Naive thymus-derived CD4-positive, alpha-beta T cell (primary cell): ENCODE data around the gene STON1. TPM values are rescaled to one million over a fixed set of nuclear protein-coding genes. Genes with fewer than 3 reads are reported as not detected.

Experiments
- ATAC-seq: fragments of 150-1000 bp; cut with Tn5 transposase; 2 replicates; pipeline ENCODE4 v1.10.0; 2021; ENCODE audit warnings: mild to moderate bottlenecking, moderate library complexity
- CTCF ChIA-PET: fragments of 350-600 bp; sonication (Branson Sonifier 250); formaldehyde crosslinking; loops from one replicate; lab custom pipeline; 2021; ENCODE audit warnings: antibody characterized with exemption; lab: Charles Lee
- POLR2A ChIA-PET: fragments of 350-600 bp; sonication (Branson Sonifier 250); formaldehyde crosslinking; loops from one replicate; lab custom pipeline; 2021; ENCODE audit warnings: antibody characterized with exemption, inconsistent platforms; lab: Charles Lee
- DNase-seq, 9 donors: peaks; one replicate each; pipeline versions ENCODE4 v3.0.0 to v3.0.0-alpha.2; 2020 to 2022; ENCODE audit warnings: mixed read lengths in 1 of 9
- H3K27ac ChIP-seq: one replicate; pipeline ENCODE4 v1.7.0; 2013; ENCODE audit warnings: mild to moderate bottlenecking, low read depth, low read length, moderate library complexity
- H3K27me3 ChIP-seq, 2 donors: one replicate each; pipeline ENCODE4 v1.7.0; 2013; ENCODE audit warnings: low read length in 2 of 2, mild to moderate bottlenecking in 2 of 2, moderate library complexity in 2 of 2; ENCODE audit not compliant: control insufficient read depth in 2 of 2, insufficient read depth in 2 of 2
- H3K36me3 ChIP-seq, 3 experiments: 1 replicate in 2 of 3; 2 replicates in 1 of 3; pipeline ENCODE4 v1.7.0; 2013; ENCODE audit warnings: low read length in 3 of 3, mild to moderate bottlenecking in 3 of 3, moderate library complexity in 1 of 3; ENCODE audit not compliant: insufficient read depth in 3 of 3, control insufficient read depth in 2 of 3
- H3K4me1 ChIP-seq, 2 donors: one replicate each; pipeline ENCODE4 v1.7.0; 2013; ENCODE audit warnings: low read length in 2 of 2, mild to moderate bottlenecking in 2 of 2, moderate library complexity in 1 of 2; ENCODE audit not compliant: control insufficient read depth in 2 of 2, insufficient read depth in 2 of 2
- H3K4me3 ChIP-seq: 2 replicates; pipeline ENCODE4 v1.7.0; 2013; ENCODE audit warnings: mild to moderate bottlenecking, low read length
- H3K9me3 ChIP-seq, 3 experiments: 1 replicate in 2 of 3; 2 replicates in 1 of 3; pipeline ENCODE4 v1.7.0; 2013; ENCODE audit warnings: low read length in 3 of 3; ENCODE audit not compliant: control insufficient read depth in 2 of 3
- H3K27ac Mint-ChIP-seq, 9 donors: one replicate each; pipeline ENCODE4 v1.8.0; 2020 to 2022; ENCODE audit warnings: mixed read lengths in 9 of 9, mild to moderate bottlenecking in 8 of 9, moderate library complexity in 5 of 9, inconsistent platforms in 2 of 9
- H3K27me3 Mint-ChIP-seq, 5 donors: one replicate each; pipeline ENCODE4 v1.8.0; 2021 to 2022; ENCODE audit warnings: mixed read lengths in 5 of 5, mild to moderate bottlenecking in 1 of 5
- H3K36me3 Mint-ChIP-seq, 5 donors: one replicate each; pipeline ENCODE4 v1.8.0; 2020 to 2022; ENCODE audit warnings: mixed read lengths in 5 of 5, mild to moderate bottlenecking in 3 of 5, inconsistent platforms in 1 of 5
- H3K4me1 Mint-ChIP-seq, 7 donors: one replicate each; pipeline ENCODE4 v1.8.0; 2020 to 2022; ENCODE audit warnings: mixed read lengths in 7 of 7, mild to moderate bottlenecking in 3 of 7, inconsistent platforms in 1 of 7
- H3K4me3 Mint-ChIP-seq, 10 donors: one replicate each; pipeline ENCODE4 v1.8.0; 2020 to 2022; ENCODE audit warnings: mild to moderate bottlenecking in 10 of 10, mixed read lengths in 10 of 10, moderate library complexity in 6 of 10, inconsistent platforms in 2 of 10
- H3K9me3 Mint-ChIP-seq, 11 donors: one replicate each; pipeline ENCODE4 v1.8.0; 2020 to 2022; ENCODE audit warnings: mixed read lengths in 11 of 11, mild to moderate bottlenecking in 4 of 11, inconsistent platforms in 1 of 11, moderate library complexity in 1 of 11
- intact Hi-C, 2 donors: fragments of 100-400 bp; cut with micrococcal nuclease; formaldehyde crosslinking; loops; one replicate each; pipeline ENCODE4 v1.15.1; 2023
- polyA plus RNA-seq, 2 donors: library from polyadenylated mRNA; unstranded; fragments of 300-500 nt; fragmentation: Illumina TruSeq; gene quantifications; one replicate each; pipeline ENCODE4 v1.2.3, GENCODE V29; 2021
- total RNA-seq, 6 experiments: library from RNA in 5 of 6; stranded (reverse) in 5 of 6; gene quantifications; 1 replicate in 5 of 6; 2 replicates in 1 of 6; pipeline ENCODE4 v1.2.3 and lab custom pipeline; 2021 to 2026

STON1 gene
- total and polyA plus RNA-seq, 7 experiments from 2014 or later = 0.39 to 3.7 (median 1.9) TPM

DNA sequence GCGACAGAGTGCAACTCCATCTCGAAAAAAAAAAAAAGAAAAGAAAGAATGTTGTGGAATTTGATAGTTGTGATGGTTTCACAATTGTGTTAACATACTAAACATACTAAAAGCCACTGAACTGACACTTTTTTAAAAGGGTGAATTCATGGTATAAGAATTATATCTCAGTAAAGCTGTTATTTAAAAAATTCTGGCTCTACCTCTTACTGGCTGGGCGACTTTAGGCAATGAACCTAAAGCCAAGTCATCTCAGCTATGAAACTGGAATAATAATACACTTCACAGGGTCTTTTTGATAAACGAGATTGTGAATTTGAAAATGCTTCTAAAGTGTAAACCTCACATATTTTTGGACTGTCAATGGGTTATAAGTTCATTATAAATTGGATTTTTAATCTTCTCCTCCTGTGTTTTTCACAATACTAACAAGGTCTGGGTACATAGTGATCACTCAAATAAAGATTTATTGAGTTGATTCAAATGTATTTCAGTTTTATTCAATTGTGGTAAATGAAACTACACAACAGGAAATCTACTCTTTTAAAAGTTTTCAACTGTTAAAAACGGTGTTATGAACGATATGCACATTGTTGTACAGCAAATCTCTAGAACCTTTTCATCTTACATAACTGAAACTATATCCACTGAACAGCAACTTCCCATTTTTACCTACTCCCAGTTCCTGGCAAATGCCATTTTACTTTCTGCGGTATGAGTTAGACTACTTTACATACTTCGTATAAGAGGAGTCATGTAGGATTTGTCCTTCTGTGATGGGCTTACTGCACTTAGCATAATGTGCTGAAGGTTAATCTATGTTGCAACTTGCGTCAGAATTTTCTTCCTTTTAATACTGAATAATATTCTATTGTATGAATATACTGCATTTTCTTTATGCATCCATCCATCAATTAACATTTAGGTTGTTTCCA, 44.7 kb downstream of the STON1 start:
- intact Hi-C loops = no loop called here
- Mint-ChIP-seq H3K4me3 (no peak overlapping the region), H3K27ac (peak overlapping the region in 1 of 9 donors; percentile 16), H3K4me1 (peaks cover 0 to 8% (median 5%) of the 10 kb centered on the region in 7 donors), H3K36me3 (no peaks in the 10 kb centered on the region), H3K27me3 (no peaks in the 10 kb centered on the region), H3K9me3 (no peaks in the 10 kb centered on the region)
- Histone ChIP-seq H3K27ac (no peak overlapping the region), H3K36me3 (no peaks in the 10 kb centered on the region), H3K4me3 (no peak overlapping the region), H3K9me3 (no peaks in the 10 kb centered on the region), H3K27me3 (no peaks in the 10 kb centered on the region), H3K4me1 (no peaks in the 10 kb centered on the region)
- no peak for DNase-seq
- no peak for ATAC-seq
- POLR2A ChIA-PET = no interaction called here
- CTCF ChIA-PET = no interaction called here

DNA sequence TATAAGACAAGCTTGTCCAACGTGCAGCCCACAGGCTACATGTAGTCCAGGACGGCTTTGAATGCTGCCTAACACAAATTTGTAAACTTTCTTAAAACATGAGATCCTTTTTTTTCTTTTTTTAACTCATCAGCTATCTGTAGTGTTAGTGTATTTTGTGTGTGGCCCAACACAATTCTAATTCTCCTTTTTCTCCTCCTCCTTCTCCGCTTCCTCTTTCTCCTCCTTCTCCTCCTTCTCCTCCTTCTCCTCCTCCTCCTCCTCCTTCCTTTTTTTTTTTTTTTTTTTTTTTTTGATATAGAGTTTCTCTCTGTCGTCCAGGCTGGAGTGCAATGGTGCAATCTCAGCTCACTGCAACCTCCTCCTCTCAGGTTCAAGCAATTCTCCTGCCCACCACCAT, 48.4 kb downstream of the STON1 start:
- H3K4me1 ChIP-seq = no peaks in the 10 kb centered on the region
- peaks cover 0 to 2% (median 0%) of the 10 kb centered on the region in 5 donors for H3K27me3 Mint-ChIP-seq
- H3K4me1 Mint-ChIP-seq = peaks cover 0 to 8% (median 5%) of the 10 kb centered on the region in 7 donors
- intact Hi-C loops = no loop called here
- H3K4me3 Mint-ChIP-seq = no peak overlapping the region
- H3K27me3 ChIP-seq = no peaks in the 10 kb centered on the region
- peaks cover 0 to 18% (median 0%) of the 10 kb centered on the region in 5 donors for H3K36me3 Mint-ChIP-seq
- DNase-seq (no peak), ATAC-seq (no peak)
- H3K9me3 ChIP-seq = no peaks in the 10 kb centered on the region
- no peak overlapping the region for H3K4me3 ChIP-seq
- H3K27ac ChIP-seq = no peak overlapping the region
- CTCF ChIA-PET = no interaction called here
- H3K36me3 ChIP-seq = no peaks in the 10 kb centered on the region
- no peak overlapping the region for H3K27ac Mint-ChIP-seq
- H3K9me3 Mint-ChIP-seq = peaks cover 0 to 2% (median 0%) of the 10 kb centered on the region in 11 donors
- POLR2A ChIA-PET = no interaction called here

DNA sequence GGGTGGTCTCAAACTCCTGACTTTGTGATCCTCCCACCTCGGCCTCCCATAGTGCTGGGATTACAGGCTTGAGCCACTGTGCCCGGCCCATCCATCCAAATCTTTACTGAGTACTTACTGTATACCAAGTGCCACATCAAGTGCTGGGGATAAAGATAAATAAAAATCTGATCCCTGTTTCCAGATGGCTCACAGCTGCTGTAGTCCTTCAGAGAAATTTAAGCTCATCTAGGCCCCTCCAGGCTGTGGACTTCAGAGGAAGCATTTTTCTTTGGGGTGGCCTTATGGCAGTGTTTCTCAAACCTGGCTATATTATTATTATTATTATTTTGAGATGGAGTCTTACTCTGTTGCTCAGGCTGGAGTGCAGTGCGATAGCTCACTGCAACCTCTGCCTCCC, 54.0 kb downstream of the STON1 start:
- ChIA-PET CTCF (no interaction called here), POLR2A (no interaction called here)
- peaks cover 0 to 22% (median 6%) of the 10 kb centered on the region in 5 donors for H3K36me3 Mint-ChIP-seq
- no peak overlapping the region for H3K4me3 ChIP-seq
- H3K9me3 Mint-ChIP-seq = peaks cover 0 to 2% (median 0%) of the 10 kb centered on the region in 11 donors
- DNase-seq (no peak), ATAC-seq (no peak)
- intact Hi-C loops = no loop called here
- H3K27ac ChIP-seq = no peak overlapping the region
- no peaks in the 10 kb centered on the region for H3K4me1 ChIP-seq
- no peak overlapping the region for H3K27ac Mint-ChIP-seq
- peaks cover 0 to 4% (median 0%) of the 10 kb centered on the region in 7 donors for H3K4me1 Mint-ChIP-seq
- no peak overlapping the region for H3K4me3 Mint-ChIP-seq
- H3K9me3 ChIP-seq = no peaks in the 10 kb centered on the region
- peaks cover 0 to 6% (median 2%) of the 10 kb centered on the region in 5 donors for H3K27me3 Mint-ChIP-seq
- H3K27me3 ChIP-seq = no peaks in the 10 kb centered on the region
- no peaks in the 10 kb centered on the region for H3K36me3 ChIP-seq

DNA sequence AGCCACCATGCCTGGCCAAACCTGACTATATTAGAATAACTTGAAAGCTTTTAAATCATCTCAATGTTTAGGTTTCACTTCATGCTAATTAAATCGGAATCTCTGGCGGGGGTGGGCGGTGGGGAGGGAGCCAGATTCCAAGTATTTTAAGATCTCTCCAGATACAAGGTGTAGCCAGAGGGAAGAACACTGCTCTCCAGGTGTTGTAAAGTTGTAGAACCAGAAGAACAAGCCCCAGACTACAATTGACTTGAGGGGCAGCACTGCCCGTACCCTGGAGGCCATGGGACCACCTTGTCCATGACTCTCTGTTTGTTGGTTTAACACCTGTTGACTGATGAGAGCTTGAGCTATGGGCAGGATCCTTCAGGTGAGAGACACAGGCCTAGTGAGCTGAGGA, 54.6 kb downstream of the STON1 start:
- ChIA-PET CTCF (no interaction called here), POLR2A (no interaction called here)
- intact Hi-C loops = no loop called here
- DNase-seq (no peak), ATAC-seq (no peak)
- Histone ChIP-seq H3K4me1 (no peaks in the 10 kb centered on the region), H3K36me3 (no peaks in the 10 kb centered on the region), H3K27me3 (no peaks in the 10 kb centered on the region), H3K9me3 (no peaks in the 10 kb centered on the region), H3K4me3 (no peak overlapping the region), H3K27ac (no peak overlapping the region)
- Mint-ChIP-seq H3K4me1 (peaks cover 0 to 6% (median 0%) of the 10 kb centered on the region in 7 donors), H3K36me3 (peaks cover 0 to 22% (median 6%) of the 10 kb centered on the region in 5 donors), H3K4me3 (no peak overlapping the region), H3K27me3 (peaks cover 0 to 6% (median 3%) of the 10 kb centered on the region in 5 donors), H3K27ac (no peak overlapping the region), H3K9me3 (peaks cover 0 to 2% (median 0%) of the 10 kb centered on the region in 11 donors)

GRCh38 chr2:48586433-48586832, 56.5 kb downstream of the STON1 start:
- Mint-ChIP-seq H3K4me1 (peaks cover 0 to 6% (median 0%) of the 10 kb centered on the region in 7 donors), H3K36me3 (peaks cover 0 to 12% (median under 1%) of the 10 kb centered on the region in 5 donors), H3K27me3 (peaks cover 0 to 6% (median 2%) of the 10 kb centered on the region in 5 donors), H3K9me3 (peaks cover 0 to 2% (median 0%) of the 10 kb centered on the region in 11 donors), H3K27ac (no peak overlapping the region), H3K4me3 (no peak overlapping the region)
- no peak overlapping the region for H3K27ac ChIP-seq
- H3K9me3 ChIP-seq = no peaks in the 10 kb centered on the region
- no peak for DNase-seq
- no peak overlapping the region for H3K4me3 ChIP-seq
- intact Hi-C loops = no loop called here
- no peaks in the 10 kb centered on the region for H3K36me3 ChIP-seq
- no peaks in the 10 kb centered on the region for H3K4me1 ChIP-seq
- ChIA-PET CTCF (no interaction called here), POLR2A (no interaction called here)
- H3K27me3 ChIP-seq = no peaks in the 10 kb centered on the region
- ATAC-seq = no peak

GRCh38 chr2:48587560-48587959, 57.6 kb downstream of the STON1 start:
- Histone ChIP-seq H3K4me1 (no peaks in the 10 kb centered on the region), H3K27ac (no peak overlapping the region), H3K9me3 (no peaks in the 10 kb centered on the region), H3K27me3 (no peaks in the 10 kb centered on the region), H3K36me3 (no peaks in the 10 kb centered on the region), H3K4me3 (no peak overlapping the region)
- H3K9me3 Mint-ChIP-seq = peaks cover 0 to 2% (median 0%) of the 10 kb centered on the region in 11 donors
- no peak for ATAC-seq
- DNase-seq = no peak
- ChIA-PET POLR2A (no interaction called here), CTCF (interaction anchor here (0.6 kb wide), 1 partner anchor 264 kb away, joined by 4 read pairs; no protein-coding TSS in a partner anchor)
- intact Hi-C loops = no loop called here
- H3K27ac Mint-ChIP-seq = no peak overlapping the region
- H3K27me3 Mint-ChIP-seq = peaks cover 0 to 6% (median 2%) of the 10 kb centered on the region in 5 donors
- peaks cover 0 to 6% (median 0%) of the 10 kb centered on the region in 7 donors for H3K4me1 Mint-ChIP-seq
- peaks cover 0 to 6% (median 0%) of the 10 kb centered on the region in 5 donors for H3K36me3 Mint-ChIP-seq
- no peak overlapping the region for H3K4me3 Mint-ChIP-seq
